SH-SY5Y (cell line): ENCODE measurements around the gene AP2B1.

Source experiments
- GATA2 ChIP-seq: IDR thresholded peaks from 2 replicates; pipeline ENCODE4 v1.6.1; 2011; ENCODE audit warnings: mild to moderate bottlenecking, low read depth, low read length
- GATA3 ChIP-seq: IDR thresholded peaks from 2 replicates; pipeline ENCODE4 v1.6.1; 2011; ENCODE audit warnings: low read depth, mild to moderate bottlenecking, low read length, moderate library complexity

- TF ChIP-seq GATA3 (no peak), GATA2 (no peak)
Observed at GRCh38 chr17:35773679-35774425, 186.7 kb downstream of the AP2B1 start.
